GM19467 (cell line): ENCODE results near the gene KCNQ1.

Experiments used
- ATAC-seq: cut with Tn5 transposase; IDR thresholded peaks from one replicate; pipeline ENCODE4 v1.9.1; 2021; ENCODE audit warnings: mild to moderate bottlenecking, moderate library complexity; ENCODE audit not compliant: unreplicated experiment

Gene KCNQ1

DNA sequence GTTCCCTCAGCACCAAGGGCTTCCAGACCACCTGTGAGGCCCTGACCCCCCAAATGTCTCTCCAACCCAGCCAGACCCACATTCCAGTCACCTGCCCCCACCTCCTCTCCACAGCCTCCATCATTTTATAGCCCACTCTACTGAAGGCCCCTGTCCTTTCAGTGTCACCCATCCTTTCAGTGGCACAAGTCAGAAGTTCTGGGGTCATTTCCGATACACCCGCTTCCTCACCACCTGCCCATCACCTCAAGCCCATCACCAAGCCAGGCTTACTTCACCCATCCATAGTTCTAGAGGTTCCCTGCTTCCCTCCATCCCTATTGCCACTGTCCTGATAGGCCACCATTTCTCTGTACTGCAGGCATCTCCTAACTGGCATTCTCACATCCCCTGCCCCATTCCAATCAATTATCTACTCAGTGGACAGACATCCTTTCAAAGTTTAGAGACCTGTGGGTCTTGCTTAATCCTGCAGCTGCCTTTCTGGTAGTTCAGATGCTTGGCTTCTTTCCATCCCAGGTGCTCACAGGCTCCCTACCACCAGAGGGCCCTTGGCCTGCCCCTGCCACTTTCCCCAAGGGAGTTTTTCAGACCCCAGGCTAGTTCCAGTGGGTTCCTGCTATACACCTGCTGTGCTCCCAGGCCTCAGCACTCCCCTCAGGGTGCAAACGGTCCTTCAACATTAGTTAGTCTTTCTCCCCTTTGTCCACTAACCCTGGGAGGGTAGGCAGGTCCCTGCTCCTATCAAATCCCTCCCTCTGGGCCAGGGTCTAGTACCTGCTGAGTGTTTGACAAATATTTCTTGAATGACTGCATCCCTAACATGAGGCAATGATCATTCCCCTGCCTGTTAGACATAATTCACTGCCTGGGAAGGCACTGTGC, 247.4 kb downstream of the KCNQ1 start:
- no peak for ATAC-seq

GRCh38 chr11:2693271-2694261, 248.8 kb downstream of the KCNQ1 start:
- ATAC-seq: no peak

DNA sequence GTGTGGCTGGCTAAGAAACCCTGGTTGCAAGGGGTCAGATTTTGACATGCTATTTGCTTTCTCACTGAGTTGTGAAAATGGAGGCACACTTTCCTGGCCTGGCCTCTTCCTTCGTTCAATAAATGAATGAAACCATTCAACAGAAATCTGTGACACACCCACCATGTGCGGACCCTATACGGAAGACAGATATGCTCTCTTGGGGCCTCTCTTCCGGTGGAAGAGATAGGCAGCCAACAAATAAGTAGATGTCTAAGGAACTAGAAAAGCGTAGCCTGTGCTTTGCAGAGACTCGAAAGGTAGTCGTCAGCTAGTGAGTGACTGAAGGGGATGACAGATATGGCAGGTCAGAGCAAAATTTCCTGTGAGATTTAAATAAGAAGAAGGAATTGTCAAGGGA, 249.7 kb downstream of the KCNQ1 start:
- no peak for ATAC-seq

DNA sequence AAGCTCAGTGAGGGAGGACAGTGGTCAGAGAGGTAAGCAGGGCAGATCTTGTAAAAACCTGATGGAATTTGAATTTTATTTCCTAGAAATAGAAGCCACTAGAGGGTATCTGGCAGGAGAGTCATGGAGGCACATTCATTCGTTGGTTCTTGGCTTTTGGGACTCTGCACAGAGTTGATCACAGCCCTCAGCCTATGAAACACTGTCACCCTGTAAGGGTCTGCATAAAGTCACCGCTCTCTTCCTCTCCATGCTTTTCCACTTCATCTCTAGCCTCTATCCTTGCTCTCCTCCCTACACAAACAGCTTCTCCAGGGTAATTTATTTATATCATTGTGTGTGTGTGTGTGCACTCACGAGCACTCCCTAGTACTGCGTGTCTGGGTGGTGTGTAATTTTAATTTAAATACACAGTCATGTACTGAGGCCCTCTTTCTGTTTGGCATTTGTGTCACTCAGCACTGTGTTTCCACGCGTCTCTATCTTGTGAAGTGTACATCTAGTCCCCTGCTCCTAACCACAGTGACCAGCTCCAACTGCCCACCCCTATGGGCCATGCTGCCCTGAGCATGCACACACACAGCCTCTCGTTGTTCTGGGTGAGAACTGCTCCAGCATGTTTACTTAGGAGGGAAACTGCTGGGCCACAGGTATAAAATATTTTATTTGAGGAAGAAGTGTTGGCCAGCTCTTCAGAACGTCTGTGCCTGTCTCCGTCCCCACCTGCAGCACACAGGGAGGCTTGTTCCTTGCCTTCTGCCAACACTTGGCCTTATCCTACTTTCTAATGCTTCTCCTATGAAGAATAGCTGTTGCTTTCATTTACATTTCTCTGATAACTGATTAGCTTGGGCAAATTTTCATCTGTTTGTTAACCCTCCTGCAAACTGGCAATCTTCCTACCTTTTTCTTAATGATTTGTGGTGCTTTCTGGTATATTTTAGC, 250.5 kb downstream of the KCNQ1 start:
- ATAC-seq: no peak

DNA sequence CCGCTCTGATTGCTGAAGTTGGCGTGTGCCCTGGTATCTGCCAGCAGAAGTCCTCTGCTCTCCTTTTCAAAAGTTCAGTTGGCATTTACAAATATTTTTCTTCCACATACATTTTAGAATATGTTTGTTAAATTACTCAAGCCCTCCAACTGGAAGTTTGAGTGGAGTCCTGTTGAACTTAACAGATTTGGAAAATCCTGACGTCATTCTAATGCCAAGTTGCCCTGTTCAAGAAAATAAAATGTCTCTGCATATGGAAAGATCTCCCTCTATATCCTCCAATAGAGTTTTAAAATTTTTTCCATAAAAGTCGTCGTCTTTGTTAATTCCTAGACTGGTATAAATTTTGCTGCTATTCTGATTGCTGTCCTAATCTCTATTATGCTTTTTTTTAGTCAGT, 251.6 kb downstream of the KCNQ1 start:
- ATAC-seq: no peak

DNA sequence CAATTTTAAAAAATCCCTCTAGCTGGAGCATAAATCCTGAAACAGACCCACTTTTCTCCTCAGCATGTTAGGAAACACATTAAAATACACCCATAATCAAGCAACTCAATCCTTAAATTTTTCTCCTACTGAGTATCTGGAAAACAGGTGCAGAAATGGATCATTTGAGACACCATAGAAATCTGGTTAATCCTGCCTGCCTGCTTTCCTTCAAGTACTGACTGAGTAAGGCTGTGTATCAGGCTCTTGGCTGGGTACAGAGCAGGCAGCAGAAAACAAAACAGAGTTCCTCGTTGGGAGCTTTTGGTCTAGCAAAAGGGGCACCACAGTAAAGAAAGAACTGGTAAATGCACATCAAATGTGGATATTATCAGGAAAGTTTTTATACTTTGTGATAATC, 253.1 kb downstream of the KCNQ1 start:
- no peak for ATAC-seq

GRCh38 chr11:2698386-2699184, 253.8 kb downstream of the KCNQ1 start:
- ATAC-seq: no peak

GRCh38 chr11:2699185-2699530, 254.3 kb downstream of the KCNQ1 start:
- no peak for ATAC-seq

- ATAC-seq: peak; percentile 88
Observed at GRCh38 chr11:2699531-2700414, 255.0 kb downstream of the KCNQ1 start, which contains the start of gene KCNQ1OT1. TSS of gene KCNQ1OT1 (minus strand) at chr11:2699994.

DNA sequence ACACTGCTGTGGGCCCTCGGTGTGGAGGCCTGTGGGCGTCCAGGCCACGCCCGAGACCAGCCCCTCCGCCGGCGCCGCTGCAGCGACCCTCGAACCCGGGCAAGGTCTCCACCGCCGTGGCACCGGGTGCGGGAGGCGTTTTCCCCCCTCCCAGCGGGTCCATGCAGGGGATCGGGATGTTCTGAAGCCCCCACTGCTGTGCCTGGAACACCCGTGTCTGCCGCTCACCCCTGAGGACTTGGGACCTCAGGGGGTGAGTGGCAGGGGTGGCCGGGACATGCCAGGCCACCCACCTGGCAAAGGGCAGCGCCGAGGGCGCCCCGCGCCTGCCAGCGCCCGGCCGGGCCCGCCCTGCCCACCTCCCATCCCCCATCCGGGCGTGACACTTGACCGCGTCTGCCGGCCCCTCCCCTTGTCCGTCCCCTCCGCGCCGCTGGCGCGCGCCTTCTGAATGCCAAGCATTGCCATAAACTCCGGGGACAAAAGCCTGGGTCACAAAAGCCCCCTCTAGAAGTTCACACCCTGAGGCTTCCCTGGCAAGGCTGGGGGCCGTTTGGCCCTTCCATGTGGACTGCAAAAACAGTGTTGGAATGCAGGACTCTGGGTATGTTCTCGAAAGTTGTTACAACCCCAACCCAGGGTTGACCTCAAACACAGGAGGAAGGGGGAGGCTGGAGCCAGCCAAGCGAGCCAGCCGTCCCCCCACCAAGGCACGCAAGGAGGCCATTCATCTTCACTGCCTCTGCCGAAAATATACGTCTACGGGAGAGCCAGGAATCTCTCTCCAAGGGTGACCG, 255.8 kb downstream of the KCNQ1 start:
- ATAC-seq: no peak

DNA sequence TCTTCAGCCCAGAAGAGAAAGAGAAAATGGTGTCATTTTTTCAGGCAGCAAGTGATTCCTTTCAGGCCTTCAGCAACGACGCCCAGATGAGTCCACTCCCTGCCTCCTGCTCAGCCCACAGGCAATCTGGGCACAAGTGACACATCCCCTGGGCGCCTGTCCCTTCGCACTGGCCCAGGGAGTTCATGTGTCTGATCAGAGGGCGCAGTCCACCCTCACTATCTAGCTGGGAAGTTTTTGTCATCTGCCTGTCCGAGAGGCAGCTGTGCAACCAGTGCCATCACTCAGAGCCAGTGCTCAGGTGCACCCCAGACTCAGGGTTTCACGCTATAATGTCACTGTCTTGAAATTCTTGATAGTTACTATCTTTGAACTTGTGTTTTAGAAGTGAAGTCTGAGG, 256.4 kb downstream of the KCNQ1 start:
- no peak for ATAC-seq

DNA sequence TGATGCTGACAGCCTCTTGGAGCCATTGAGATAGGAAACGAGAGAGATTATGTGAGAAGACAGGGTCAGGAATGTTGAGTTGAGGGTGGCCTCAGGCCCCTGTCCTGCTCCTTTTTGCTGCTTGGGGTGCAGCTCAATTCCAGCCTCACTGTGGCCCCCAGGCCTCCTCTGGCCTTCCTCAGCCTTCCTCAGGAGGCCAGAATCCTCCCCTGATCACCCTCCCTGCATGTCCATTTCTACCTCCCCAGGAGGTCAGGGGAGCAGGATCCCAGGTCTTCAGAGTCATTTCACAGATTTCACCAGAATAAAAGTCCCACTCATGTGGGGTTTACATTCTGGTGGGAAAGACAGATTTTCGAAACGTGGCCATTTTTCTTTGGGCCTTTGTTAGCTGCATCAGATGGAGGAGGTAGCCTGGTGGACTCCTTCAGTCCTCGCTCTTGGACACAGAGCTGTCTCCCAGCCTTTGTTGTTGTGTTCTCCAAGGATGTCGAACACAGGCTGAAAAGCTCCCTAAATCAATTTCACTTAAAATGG, 257.2 kb downstream of the KCNQ1 start:
- ATAC-seq: no peak

- ATAC-seq: no peak
Observed at GRCh38 chr11:2702771-2703362, 258.1 kb downstream of the KCNQ1 start.

GRCh38 chr11:2703363-2704141, 258.7 kb downstream of the KCNQ1 start:
- ATAC-seq: no peak

DNA sequence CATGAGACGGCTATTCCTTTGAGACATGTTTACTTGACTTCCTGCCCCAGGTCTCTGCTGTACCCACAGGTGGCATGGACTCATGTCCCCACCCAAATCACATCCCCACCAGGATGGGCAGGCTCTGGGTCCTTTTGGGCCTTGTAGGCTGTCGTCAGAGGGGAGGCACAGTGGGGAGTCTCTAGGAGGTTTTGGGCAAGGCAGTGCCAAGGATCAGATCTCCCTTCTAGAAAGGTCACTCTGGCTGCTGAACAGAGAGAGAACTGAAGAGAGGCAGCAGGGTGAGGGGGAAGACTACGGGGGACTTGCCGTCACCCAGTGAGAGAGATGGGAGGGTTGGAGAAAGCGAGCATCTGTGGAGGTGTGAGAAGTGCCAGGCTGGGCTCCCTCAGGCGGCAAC, 259.5 kb downstream of the KCNQ1 start:
- no peak for ATAC-seq

DNA sequence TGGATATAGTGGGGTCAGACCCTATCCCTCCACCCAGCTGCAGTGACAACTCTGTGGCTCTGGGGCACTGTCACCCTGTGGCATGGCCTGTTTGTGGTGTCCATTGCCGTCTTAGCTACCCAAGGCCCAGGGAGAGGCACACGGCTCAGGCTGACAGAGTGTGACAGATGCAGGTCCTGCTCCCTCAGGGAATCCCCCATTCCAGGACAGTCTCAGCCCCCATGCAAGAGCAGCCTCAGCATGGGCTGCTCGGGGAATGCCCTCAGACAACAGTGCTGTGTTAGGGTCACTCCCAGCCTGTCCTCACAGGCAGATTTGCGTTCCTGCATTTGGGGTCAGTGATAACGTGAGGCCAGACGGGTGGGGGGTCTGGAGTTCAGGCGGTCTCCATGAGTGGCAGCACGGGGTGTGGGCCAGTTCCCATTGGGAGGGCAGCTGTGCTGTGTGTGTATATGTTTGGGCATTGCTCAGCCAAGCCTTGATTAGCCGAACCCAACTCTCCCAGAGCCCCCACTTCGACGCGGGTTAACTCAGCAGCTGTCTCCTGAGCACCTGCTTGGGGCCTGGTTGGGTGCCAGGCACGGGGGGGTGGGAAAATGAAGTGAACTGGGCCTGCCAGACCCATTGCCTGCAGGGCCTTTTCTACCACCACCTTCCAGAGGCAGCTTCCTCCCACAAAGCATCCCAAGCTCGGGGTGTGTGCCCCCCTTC, 260.2 kb downstream of the KCNQ1 start:
- ATAC-seq: no peak
